Measurements from ENCODE around the gene ADAM30. TPM values are rescaled to one million over a fixed set of nuclear protein-coding genes. Genes with fewer than 3 reads are reported as not detected.

The ADAM30 gene
- total and polyA plus RNA-seq, 2 donors: not detected

- no peak overlapping the region for H3K27ac ChIP-seq (ENCODE audit: low read depth)
- no peak overlapping the region for H3K4me3 ChIP-seq (ENCODE audit: low read depth, low read length)
- peaks cover 2% of the 10 kb centered on the region for H3K36me3 ChIP-seq (ENCODE audit: insufficient read depth)
- no peaks in the 10 kb centered on the region for H3K4me1 ChIP-seq (ENCODE audit: insufficient read depth)
- WGBS: 94% methylated on average over 7 of the region's 7 CpGs
- no peak for DNase-seq (ENCODE audit: extremely low spot score)
Observed at GRCh38 chr1:119918301-119918700, 22.0 kb upstream of the ADAM30 start.

GRCh38 chr1:119917304-119918055 is 21.2 kb upstream of the ADAM30 start:
- Histone ChIP-seq H3K4me3 (ENCODE audit: low read depth, low read length) (no peak overlapping the region), H3K36me3 (ENCODE audit: insufficient read depth) (peaks cover 2% of the 10 kb centered on the region), H3K4me1 (ENCODE audit: insufficient read depth) (no peaks in the 10 kb centered on the region), H3K27ac (ENCODE audit: low read depth) (no peak overlapping the region)
- DNase-seq (ENCODE audit: extremely low spot score): no peak
- 89% methylated on average over 5 of the region's 5 CpGs for WGBS

GRCh38 chr1:119915517-119915916 is 19.2 kb upstream of the ADAM30 start:
- Histone ChIP-seq H3K27ac (ENCODE audit: low read depth) (no peak overlapping the region), H3K4me3 (ENCODE audit: low read depth, low read length) (no peak overlapping the region), H3K36me3 (ENCODE audit: insufficient read depth) (no peaks in the 10 kb centered on the region), H3K4me1 (ENCODE audit: insufficient read depth) (no peaks in the 10 kb centered on the region)
- no peak for DNase-seq (ENCODE audit: extremely low spot score)
- WGBS: 95% methylated on average over 6 of the region's 6 CpGs

- Histone ChIP-seq H3K4me3 (ENCODE audit: low read depth, low read length) (no peak overlapping the region), H3K4me1 (ENCODE audit: insufficient read depth) (no peaks in the 10 kb centered on the region), H3K36me3 (ENCODE audit: insufficient read depth) (no peaks in the 10 kb centered on the region), H3K27ac (ENCODE audit: low read depth) (no peak overlapping the region)
- WGBS: 35% methylated on average over 1 of the region's 1 CpG
- DNase-seq (ENCODE audit: extremely low spot score): no peak
Observed at GRCh38 chr1:119914071-119914470, 17.8 kb upstream of the ADAM30 start.

- Histone ChIP-seq H3K4me1 (ENCODE audit: insufficient read depth) (no peaks in the 10 kb centered on the region), H3K36me3 (ENCODE audit: insufficient read depth) (no peaks in the 10 kb centered on the region), H3K4me3 (ENCODE audit: low read depth, low read length) (no peak overlapping the region), H3K27ac (ENCODE audit: low read depth) (no peak overlapping the region)
- 97% methylated on average over 3 of the region's 3 CpGs for WGBS
- DNase-seq (ENCODE audit: extremely low spot score): no peak
Observed at GRCh38 chr1:119912963-119913362, 16.6 kb upstream of the ADAM30 start.

GRCh38 chr1:119911775-119912174 is 15.5 kb upstream of the ADAM30 start:
- H3K4me1 ChIP-seq (ENCODE audit: insufficient read depth): no peaks in the 10 kb centered on the region
- no peaks in the 10 kb centered on the region for H3K36me3 ChIP-seq (ENCODE audit: insufficient read depth)
- no peak overlapping the region for H3K27ac ChIP-seq (ENCODE audit: low read depth)
- 81% methylated on average over 2 of the region's 2 CpGs for WGBS
- no peak for DNase-seq (ENCODE audit: extremely low spot score)
- H3K4me3 ChIP-seq (ENCODE audit: low read depth, low read length): no peak overlapping the region

- WGBS: 67% methylated on average over 4 of the region's 4 CpGs
Observed at GRCh38 chr1:119910618-119911017, 14.3 kb upstream of the ADAM30 start.

GRCh38 chr1:119909890-119910596 is 13.7 kb upstream of the ADAM30 start:
- WGBS: 70% methylated on average over 9 of the region's 9 CpGs
- H3K27ac ChIP-seq (ENCODE audit: low read depth): no peak overlapping the region
- DNase-seq (ENCODE audit: extremely low spot score): no peak
- no peaks in the 10 kb centered on the region for H3K36me3 ChIP-seq (ENCODE audit: insufficient read depth)
- no peak overlapping the region for H3K4me3 ChIP-seq (ENCODE audit: low read depth, low read length)
- H3K4me1 ChIP-seq (ENCODE audit: insufficient read depth): no peaks in the 10 kb centered on the region

More at GRCh38 chr1:119910618-119911017, 14.3 kb upstream of the ADAM30 start:
- Histone ChIP-seq H3K36me3 (ENCODE audit: insufficient read depth) (no peaks in the 10 kb centered on the region), H3K27ac (ENCODE audit: low read depth) (no peak overlapping the region), H3K4me1 (ENCODE audit: insufficient read depth) (no peaks in the 10 kb centered on the region), H3K4me3 (ENCODE audit: low read depth, low read length) (no peak overlapping the region)
- DNase-seq (ENCODE audit: extremely low spot score): no peak

GRCh38 chr1:119908661-119909060 is 12.3 kb upstream of the ADAM30 start:
- Histone ChIP-seq H3K36me3 (ENCODE audit: insufficient read depth) (no peaks in the 10 kb centered on the region), H3K4me3 (ENCODE audit: low read depth, low read length) (no peak overlapping the region), H3K27ac (ENCODE audit: low read depth) (no peak overlapping the region), H3K4me1 (ENCODE audit: insufficient read depth) (no peaks in the 10 kb centered on the region)
- WGBS: 93% methylated on average over 3 of the region's 3 CpGs
- DNase-seq (ENCODE audit: extremely low spot score): no peak

GRCh38 chr1:119906927-119907652 is 10.8 kb upstream of the ADAM30 start:
- DNase-seq (ENCODE audit: extremely low spot score): no peak
- no peaks in the 10 kb centered on the region for H3K4me1 ChIP-seq (ENCODE audit: insufficient read depth)
- no peak overlapping the region for H3K4me3 ChIP-seq (ENCODE audit: low read depth, low read length)
- WGBS: 96% methylated on average over 4 of the region's 4 CpGs
- H3K27ac ChIP-seq (ENCODE audit: low read depth): no peak overlapping the region
- H3K36me3 ChIP-seq (ENCODE audit: insufficient read depth): no peaks in the 10 kb centered on the region

GRCh38 chr1:119903443-119903835 is 7.1 kb upstream of the ADAM30 start:
- H3K36me3 ChIP-seq (ENCODE audit: insufficient read depth): no peaks in the 10 kb centered on the region
- no peak for DNase-seq (ENCODE audit: extremely low spot score)
- no peak overlapping the region for H3K27ac ChIP-seq (ENCODE audit: low read depth)
- H3K4me3 ChIP-seq (ENCODE audit: low read depth, low read length): no peak overlapping the region
- H3K4me1 ChIP-seq (ENCODE audit: insufficient read depth): no peaks in the 10 kb centered on the region

GRCh38 chr1:119902775-119903442 is 6.6 kb upstream of the ADAM30 start:
- Histone ChIP-seq H3K4me3 (ENCODE audit: low read depth, low read length) (no peak overlapping the region), H3K4me1 (ENCODE audit: insufficient read depth) (no peaks in the 10 kb centered on the region), H3K36me3 (ENCODE audit: insufficient read depth) (no peaks in the 10 kb centered on the region), H3K27ac (ENCODE audit: low read depth) (no peak overlapping the region)
- 92% methylated on average over 4 of the region's 4 CpGs for WGBS
- no peak for DNase-seq (ENCODE audit: extremely low spot score)

- no peak for DNase-seq (ENCODE audit: extremely low spot score)
- WGBS: 81% methylated on average over 3 of the region's 3 CpGs
- no peaks in the 10 kb centered on the region for H3K36me3 ChIP-seq (ENCODE audit: insufficient read depth)
- no peak overlapping the region for H3K4me3 ChIP-seq (ENCODE audit: low read depth, low read length)
- no peaks in the 10 kb centered on the region for H3K4me1 ChIP-seq (ENCODE audit: insufficient read depth)
- H3K27ac ChIP-seq (ENCODE audit: low read depth): no peak overlapping the region
Observed at GRCh38 chr1:119898981-119899720, 2.8 kb upstream of the ADAM30 start.

Measured in urinary bladder (tissue), 4 donors.